DOHH2 (cell line): ENCODE results near the gene SLC34A3.

Experiments
- H3F3A ChIP-seq: fragments of 200-600 bp; sonication (generic), shearing (Covaris generic); 2 replicates; pipeline ENCODE4 v1.6.0; 2016; ENCODE audit warnings: antibody characterized with exemption, mild to moderate bottlenecking; ENCODE audit not compliant: control insufficient read depth, insufficient read depth
- H3K27ac ChIP-seq: fragments of 200-600 bp; sonication (generic); 2 replicates; pipeline ENCODE4 v1.5.1; 2014; ENCODE audit warnings: low read depth, mild to moderate bottlenecking, low read length, moderate library complexity
- H3K27me3 ChIP-seq: fragments of 200-600 bp; sonication (generic); 2 replicates; pipeline ENCODE4 v1.6.1; 2014; ENCODE audit warnings: mild to moderate bottlenecking, low read length, mixed read lengths; ENCODE audit not compliant: control insufficient read depth
- H3K36me3 ChIP-seq: fragments of 200-600 bp; sonication (generic); 2 replicates; pipeline ENCODE4 v1.6.1; 2014; ENCODE audit warnings: mild to moderate bottlenecking, low read length, moderate library complexity, mixed read lengths; ENCODE audit not compliant: control insufficient read depth
- H3K4me1 ChIP-seq: fragments of 200-600 bp; sonication (generic); 2 replicates; pipeline ENCODE4 v1.6.1; 2014; ENCODE audit warnings: mild to moderate bottlenecking, low read length, mixed read lengths; ENCODE audit not compliant: control insufficient read depth
- H3K4me2 ChIP-seq: fragments of 200-600 bp; sonication (generic); 2 replicates; pipeline ENCODE4 v1.6.0; 2014; ENCODE audit warnings: mild to moderate bottlenecking, low read length, moderate library complexity
- H3K4me3 ChIP-seq: fragments of 200-600 bp; sonication (generic); 2 replicates; pipeline ENCODE4 v1.5.1; 2014; ENCODE audit warnings: mild to moderate bottlenecking, low read length, mixed read lengths
- H3K79me2 ChIP-seq: fragments of 200-600 bp; sonication (generic); 2 replicates; pipeline ENCODE4 v1.6.1; 2014; ENCODE audit warnings: mild to moderate bottlenecking, low read length, mixed read lengths; ENCODE audit not compliant: control insufficient read depth
- H3K9me2 ChIP-seq: fragments of 200-600 bp; sonication (generic); replicated peaks from 2 replicates; pipeline ENCODE4 v1.6.1; 2014; ENCODE audit warnings: mild to moderate bottlenecking, low read length, mixed read lengths; ENCODE audit not compliant: control insufficient read depth
- H3K9me3 ChIP-seq: fragments of 200-600 bp; sonication (generic); 2 replicates; pipeline ENCODE4 v1.6.1; 2014; ENCODE audit warnings: antibody characterized with exemption, low read length, mixed read lengths; ENCODE audit not compliant: control insufficient read depth, insufficient read depth
- H4K20me1 ChIP-seq: fragments of 200-600 bp; sonication (generic); 2 replicates; pipeline ENCODE4 v1.6.0; 2014; ENCODE audit warnings: low read depth, mild to moderate bottlenecking, antibody characterized with exemption, low read length, moderate library complexity; ENCODE audit not compliant: control insufficient read depth, insufficient read depth
- EZH2phosphoT487 ChIP-seq: fragments of 200-600 bp; sonication (generic); IDR thresholded peaks from 2 replicates; pipeline ENCODE4 v1.6.1; 2017; ENCODE audit warnings: borderline replicate concordance, mild to moderate bottlenecking, antibody characterized with exemption, low read length, moderate library complexity, mixed read lengths
- TF ChIP-seq, protein P1 (sequence below): fragments of 200-600 bp; sonication (generic); IDR thresholded peaks from one replicate; pipeline ENCODE4 v1.5.1; 2014; ENCODE audit warnings: antibody characterized with exemption, mild to moderate bottlenecking, low read depth, low read length; ENCODE audit not compliant: poor library complexity, severe bottlenecking

Gene SLC34A3

DNA sequence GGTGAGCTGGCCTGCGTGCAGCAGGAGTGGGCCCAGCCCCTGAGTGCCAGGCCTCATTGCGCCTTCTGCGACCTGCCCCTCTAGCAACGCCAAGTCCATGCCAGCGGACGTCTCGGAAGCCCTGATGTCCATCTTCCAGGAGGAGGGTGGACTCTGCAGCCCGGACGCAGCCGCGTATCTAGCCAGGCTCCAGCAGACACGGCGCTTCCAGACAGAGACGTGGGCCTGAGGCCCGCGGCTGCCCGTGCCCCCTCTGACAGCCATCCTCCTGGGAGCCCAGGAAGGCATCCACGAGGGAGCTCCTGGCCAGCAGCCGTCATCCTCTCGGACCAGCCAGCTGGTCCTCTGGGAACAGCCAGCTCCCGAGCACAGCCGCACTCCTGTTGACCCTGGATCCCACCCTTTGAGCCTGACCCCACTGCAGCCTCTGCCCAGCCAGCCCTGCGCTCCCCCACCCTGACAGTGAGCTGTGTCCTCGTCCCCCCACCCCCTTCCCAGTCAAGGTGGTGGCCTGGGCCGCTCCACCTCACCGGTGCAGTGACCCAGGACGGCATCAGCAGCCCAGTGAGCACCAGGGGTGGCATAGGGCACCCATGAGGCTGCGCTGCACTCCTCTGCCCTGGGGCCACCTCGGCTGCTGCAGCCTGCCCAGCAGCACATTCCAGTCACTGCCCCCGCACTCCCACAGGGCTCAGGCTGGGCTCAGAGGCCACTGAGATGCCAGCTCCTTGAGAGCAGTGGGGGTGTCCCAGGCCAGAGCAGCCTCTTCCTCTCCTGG lies 14.3 kb upstream of the SLC34A3 start:
- H3K79me2 ChIP-seq, result no peaks in the 10 kb centered on the region
- no peaks in the 10 kb centered on the region for H3K9me3 ChIP-seq
- peaks cover 34% of the 10 kb centered on the region for H3K36me3 ChIP-seq
- H3K4me3 ChIP-seq, result no peak overlapping the region
- no peak overlapping the region for H3K4me2 ChIP-seq
- no peaks in the 10 kb centered on the region; the same call in 1 of the 2 replicates for H3F3A ChIP-seq
- no peaks in the 10 kb centered on the region for H3K27me3 ChIP-seq
- TF ChIP-seq, protein P1, sequence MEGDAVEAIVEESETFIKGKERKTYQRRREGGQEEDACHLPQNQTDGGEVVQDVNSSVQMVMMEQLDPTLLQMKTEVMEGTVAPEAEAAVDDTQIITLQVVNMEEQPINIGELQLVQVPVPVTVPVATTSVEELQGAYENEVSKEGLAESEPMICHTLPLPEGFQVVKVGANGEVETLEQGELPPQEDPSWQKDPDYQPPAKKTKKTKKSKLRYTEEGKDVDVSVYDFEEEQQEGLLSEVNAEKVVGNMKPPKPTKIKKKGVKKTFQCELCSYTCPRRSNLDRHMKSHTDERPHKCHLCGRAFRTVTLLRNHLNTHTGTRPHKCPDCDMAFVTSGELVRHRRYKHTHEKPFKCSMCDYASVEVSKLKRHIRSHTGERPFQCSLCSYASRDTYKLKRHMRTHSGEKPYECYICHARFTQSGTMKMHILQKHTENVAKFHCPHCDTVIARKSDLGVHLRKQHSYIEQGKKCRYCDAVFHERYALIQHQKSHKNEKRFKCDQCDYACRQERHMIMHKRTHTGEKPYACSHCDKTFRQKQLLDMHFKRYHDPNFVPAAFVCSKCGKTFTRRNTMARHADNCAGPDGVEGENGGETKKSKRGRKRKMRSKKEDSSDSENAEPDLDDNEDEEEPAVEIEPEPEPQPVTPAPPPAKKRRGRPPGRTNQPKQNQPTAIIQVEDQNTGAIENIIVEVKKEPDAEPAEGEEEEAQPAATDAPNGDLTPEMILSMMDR, result no peak
- no peak for TF ChIP-seq EZH2phosphoT487
- H3K4me1 ChIP-seq, result no peaks in the 10 kb centered on the region
- no peaks in the 10 kb centered on the region for H4K20me1 ChIP-seq
- H3K27ac ChIP-seq, result no peak overlapping the region
- H3K9me2 ChIP-seq, result no peaks in the 10 kb centered on the region

DNA sequence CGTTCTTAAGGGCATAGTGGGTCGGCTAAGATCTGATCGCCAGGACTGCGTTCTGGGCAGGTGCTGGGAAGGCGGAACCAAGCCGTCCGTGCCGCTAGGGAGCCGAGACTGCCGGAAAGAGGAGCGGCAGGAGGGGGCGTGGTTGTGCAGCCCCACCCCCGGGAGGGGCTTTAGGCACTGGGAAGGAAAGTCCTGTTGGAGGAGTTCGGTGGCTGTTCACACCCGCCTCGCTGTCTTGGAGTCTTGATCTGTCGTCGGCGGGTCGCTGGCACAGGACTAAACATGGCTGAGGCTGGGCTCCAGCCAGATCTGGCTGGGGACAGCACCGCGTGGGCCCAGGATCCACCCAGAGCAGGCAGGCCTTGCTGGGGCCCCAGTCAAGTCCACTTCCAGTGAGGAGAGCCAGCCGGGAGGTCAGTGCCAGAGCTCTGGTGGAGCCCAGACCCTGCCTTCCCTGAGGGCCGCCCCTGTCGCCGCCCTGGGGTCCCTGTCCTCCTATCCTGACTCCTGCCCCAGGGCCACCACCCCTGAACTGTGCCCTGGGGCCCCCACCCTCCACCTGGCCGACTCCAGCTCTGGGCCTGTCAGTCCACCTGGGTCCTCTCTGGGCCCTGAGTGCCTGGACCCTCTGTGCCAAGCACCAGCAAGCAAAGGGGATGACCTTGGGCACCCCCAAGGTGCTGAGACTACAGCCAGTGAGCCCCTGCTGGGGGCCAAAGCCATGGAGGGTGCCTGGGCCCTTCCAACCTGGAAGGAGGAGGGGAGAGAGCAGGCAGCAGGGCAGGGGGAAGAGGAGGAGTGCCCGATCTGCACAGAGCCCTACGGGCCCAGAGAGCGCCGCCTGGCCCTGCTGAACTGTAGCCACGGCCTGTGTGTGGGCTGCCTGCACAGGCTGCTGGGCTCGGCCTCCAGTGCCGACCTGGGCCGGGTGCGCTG lies 13.2 kb upstream of the SLC34A3 start:
- no peak overlapping the region for H3K4me3 ChIP-seq
- H3K79me2 ChIP-seq, result no peaks in the 10 kb centered on the region
- no peak for TF ChIP-seq EZH2phosphoT487
- H3K4me1 ChIP-seq, result peaks cover 3% of the 10 kb centered on the region
- H3K9me3 ChIP-seq, result no peaks in the 10 kb centered on the region
- H4K20me1 ChIP-seq, result no peaks in the 10 kb centered on the region
- H3K4me2 ChIP-seq, result no peak overlapping the region
- H3F3A ChIP-seq, result no peaks in the 10 kb centered on the region; the same call in 1 of the 2 replicates
- H3K36me3 ChIP-seq, result peaks cover 30% of the 10 kb centered on the region
- no peaks in the 10 kb centered on the region for H3K27me3 ChIP-seq
- no peak overlapping the region for H3K27ac ChIP-seq
- no peaks in the 10 kb centered on the region for H3K9me2 ChIP-seq

DNA sequence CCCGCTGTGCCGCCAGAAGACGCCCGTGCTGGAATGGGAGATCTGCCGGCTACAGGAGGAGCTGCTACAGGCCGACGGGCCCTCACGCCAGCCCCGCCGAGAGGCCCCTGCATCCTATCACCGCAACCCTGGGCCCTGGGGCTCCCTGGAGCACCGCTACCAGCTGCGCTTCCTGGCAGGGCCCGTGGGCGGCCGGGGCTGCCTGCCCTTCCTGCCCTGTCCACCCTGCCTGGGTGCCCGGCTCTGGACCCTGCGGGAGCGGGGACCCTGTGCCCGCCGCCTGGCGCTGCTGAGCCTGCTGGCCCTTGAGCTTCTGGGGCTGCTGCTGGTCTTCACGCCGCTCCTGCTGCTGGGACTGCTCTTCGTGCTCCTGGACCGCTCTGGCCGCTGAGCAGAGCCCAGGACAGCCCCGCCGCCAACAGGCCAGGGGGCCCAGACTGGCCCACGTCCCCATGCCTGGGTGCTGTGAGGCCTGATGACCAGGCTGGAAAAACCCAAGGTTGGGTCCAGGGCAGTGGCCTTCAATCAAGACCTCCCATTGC lies 12.4 kb upstream of the SLC34A3 start:
- H3K4me1 ChIP-seq, result peaks cover 10% of the 10 kb centered on the region
- H3K9me2 ChIP-seq, result no peaks in the 10 kb centered on the region
- no peaks in the 10 kb centered on the region; the same call in 1 of the 2 replicates for H3F3A ChIP-seq
- no peak overlapping the region for H3K4me2 ChIP-seq
- no peaks in the 10 kb centered on the region for H3K79me2 ChIP-seq
- H3K36me3 ChIP-seq, result peaks cover 25% of the 10 kb centered on the region
- H3K9me3 ChIP-seq, result no peaks in the 10 kb centered on the region
- H4K20me1 ChIP-seq, result no peaks in the 10 kb centered on the region
- TF ChIP-seq, protein P1, result no peak
- no peak for TF ChIP-seq EZH2phosphoT487
- H3K27me3 ChIP-seq, result no peaks in the 10 kb centered on the region
- no peak overlapping the region for H3K27ac ChIP-seq
- no peak overlapping the region for H3K4me3 ChIP-seq
